Measurements from ENCODE around the gene TLX2. TPM values are rescaled to one million over a fixed set of nuclear protein-coding genes. Genes with fewer than 3 reads are reported as not detected.

The TLX2 gene
- total RNA-seq, 1 donor from 2014 or later, result not detected

DNA sequence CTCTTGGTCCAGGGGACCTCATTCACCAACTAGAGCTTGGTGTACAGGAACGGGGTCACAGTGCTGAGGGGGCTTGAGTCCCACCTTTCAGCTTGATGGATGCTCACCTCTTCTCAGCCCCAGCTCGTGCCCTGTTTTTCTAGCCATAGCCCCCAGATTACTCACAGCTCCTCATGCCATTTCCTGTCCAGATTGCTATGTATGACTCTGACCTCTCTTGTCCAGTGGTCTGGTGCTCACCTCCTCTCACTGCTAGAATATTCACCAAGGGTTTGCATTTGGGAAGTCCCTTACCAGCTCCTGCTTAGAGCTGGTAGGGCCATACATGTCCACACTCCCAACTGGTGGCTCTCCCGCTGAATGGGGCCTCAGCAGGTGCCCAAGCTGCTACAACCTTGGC is 20.7 kb upstream of the TLX2 start:
- ATAC-seq (ENCODE audit: poor library complexity) (no peak), DNase-seq (no peak)
- intact Hi-C loops (cut with DNase I), result no loop called here

DNA sequence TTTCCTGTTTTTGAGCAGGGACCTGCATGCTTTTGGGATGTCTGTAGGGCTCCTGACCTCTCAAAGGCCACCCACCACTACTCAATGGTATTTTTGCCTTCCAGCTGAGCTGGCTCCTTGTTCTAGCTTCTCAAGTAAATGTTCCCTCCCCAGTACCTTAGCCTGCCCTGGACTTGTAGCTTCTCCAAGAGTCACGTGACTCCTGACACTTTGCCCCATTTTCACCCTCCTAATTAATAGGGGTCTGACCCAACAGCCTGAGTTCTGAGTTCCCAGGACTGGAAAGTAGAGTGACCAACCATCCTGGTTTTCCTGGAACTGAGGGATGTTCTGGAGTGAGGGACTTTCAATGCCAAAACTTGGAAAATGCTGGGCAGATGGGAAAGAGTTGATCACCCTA is 18.8 kb upstream of the TLX2 start:
- ATAC-seq (ENCODE audit: poor library complexity) (no peak), DNase-seq (no peak)
- intact Hi-C loops (cut with DNase I), result no loop called here

- intact Hi-C loops (cut with DNase I), result no loop called here
- ATAC-seq (ENCODE audit: poor library complexity) (no peak), DNase-seq (no peak)
Observed at GRCh38 chr2:74496997-74497776, 17.1 kb upstream of the TLX2 start.

DNA sequence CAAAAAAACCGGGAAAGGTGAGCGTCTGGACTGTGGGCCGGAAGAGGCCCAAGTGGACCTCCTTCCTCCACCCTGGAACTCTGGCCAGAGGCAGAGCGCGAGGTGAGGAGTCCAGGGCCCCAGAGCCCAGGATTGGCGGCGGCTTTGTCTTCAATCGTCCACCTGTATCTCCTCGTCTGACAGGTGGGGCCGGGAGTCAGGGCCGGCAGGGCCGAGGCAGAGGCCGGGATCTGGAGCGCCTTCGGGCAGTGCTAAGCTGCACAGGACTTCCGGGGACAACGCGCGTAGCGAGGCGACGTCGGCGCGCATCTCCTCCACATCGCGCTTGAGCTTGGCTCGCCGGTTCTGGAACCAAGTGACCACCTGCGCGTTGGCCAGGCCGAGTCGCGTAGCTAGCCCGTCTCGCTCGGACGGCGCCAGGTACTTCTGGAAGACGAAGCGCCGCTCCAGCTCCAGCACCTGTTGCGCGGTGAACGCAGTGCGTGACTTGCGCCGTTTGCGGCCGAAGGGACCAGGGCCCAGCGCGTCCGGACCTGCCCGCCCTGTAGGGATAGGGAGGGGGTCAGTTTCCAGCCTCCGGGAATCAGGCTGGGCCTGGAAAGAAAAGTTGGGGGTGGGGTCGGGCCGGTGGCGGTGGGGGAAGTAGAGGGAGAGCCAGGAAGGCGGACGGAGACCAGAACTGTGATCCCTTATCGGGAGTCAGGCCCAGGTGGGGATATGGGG is 16.3 kb upstream of the TLX2 start:
- ATAC-seq (ENCODE audit: poor library complexity) (peak; percentile 6), DNase-seq (no peak)
- intact Hi-C loops (cut with DNase I), result no loop called here

GRCh38 chr2:74498500-74499266 is 15.6 kb upstream of the TLX2 start:
- ATAC-seq (ENCODE audit: poor library complexity), result no peak
- DNase-seq, result no peak
- intact Hi-C loops (cut with DNase I), result no loop called here

GRCh38 chr2:74499267-74499939 is 14.8 kb upstream of the TLX2 start, which contains the start of gene LBX2:
Gene LBX2, minus strand, starts transcription at chr2:74499603. Its CDS starts 66 bp downstream, at chr2:74499537.
- no peak for DNase-seq
- intact Hi-C loops (cut with DNase I), result no loop called here
- no peak for ATAC-seq (ENCODE audit: poor library complexity)

GRCh38 chr2:74499940-74500577 is 14.2 kb upstream of the TLX2 start:
- intact Hi-C loops (cut with DNase I), result loop anchor here (2.0 kb wide), 1 partner anchor 15 kb away; no protein-coding TSS in a partner anchor
- DNase-seq, result no peak
- ATAC-seq (ENCODE audit: poor library complexity), result no peak

DNA sequence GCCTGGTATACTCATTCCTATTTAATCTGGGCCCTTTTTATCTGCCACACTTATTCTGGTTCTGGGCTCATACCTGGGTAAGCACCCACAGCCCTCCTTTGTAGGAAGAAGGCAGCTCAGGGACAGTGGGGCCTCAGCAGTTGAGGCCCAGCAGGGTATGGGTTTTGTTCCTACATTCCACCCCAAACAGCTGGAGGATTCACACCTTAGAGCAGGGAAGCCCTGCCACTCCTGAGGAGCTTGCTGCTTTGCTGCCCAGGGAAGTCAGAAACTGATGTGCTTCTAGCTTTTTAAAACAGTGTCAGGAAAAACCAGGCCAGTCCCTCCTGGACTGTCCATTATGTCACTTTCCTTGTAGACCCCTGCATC is 13.7 kb upstream of the TLX2 start:
- intact Hi-C loops (cut with DNase I), result loop anchor here (2.0 kb wide), 1 partner anchor 16 kb away; no protein-coding TSS in a partner anchor
- DNase-seq (no peak), ATAC-seq (ENCODE audit: poor library complexity) (no peak)

DNA sequence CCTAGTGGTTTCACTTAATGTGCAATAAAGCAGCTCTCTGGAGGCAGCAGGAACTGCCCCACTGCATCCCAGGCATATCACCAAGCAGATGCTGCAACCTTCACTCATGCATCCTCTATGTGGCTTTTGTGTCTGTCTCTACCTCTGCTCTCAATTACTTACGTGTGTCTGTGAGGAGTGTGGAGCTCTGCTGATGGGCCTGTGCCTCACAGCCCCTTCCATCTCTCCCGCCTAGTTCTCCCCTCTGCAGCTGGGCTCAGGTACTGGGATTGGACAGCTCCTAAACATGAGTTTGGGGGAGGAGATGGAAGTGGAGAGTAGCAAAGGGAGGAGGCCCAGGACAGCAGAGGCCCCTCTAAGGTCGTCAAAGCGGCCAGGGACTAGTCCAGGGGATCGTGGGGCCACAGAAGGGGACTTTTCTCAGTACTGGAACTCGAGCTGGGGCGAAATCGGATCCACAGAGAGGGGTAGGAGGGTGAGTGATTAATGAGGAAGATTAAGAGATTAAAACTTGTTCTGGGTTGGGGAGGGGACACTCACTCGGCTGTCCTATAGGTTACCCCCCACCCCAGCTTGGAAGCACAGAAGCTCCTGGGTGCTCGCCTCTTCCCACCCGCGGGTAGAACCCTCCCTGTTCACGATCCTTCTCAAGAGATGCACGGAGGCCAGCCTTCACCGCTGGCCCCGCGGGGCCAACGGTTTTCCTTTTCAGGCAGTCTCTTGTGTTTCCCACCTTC is 12.7 kb upstream of the TLX2 start:
- DNase-seq (no peak), ATAC-seq (ENCODE audit: poor library complexity) (no peak)
- intact Hi-C loops (cut with DNase I), result loop anchor here (2.0 kb wide), 1 partner anchor 17 kb away; no protein-coding TSS in a partner anchor

DNA sequence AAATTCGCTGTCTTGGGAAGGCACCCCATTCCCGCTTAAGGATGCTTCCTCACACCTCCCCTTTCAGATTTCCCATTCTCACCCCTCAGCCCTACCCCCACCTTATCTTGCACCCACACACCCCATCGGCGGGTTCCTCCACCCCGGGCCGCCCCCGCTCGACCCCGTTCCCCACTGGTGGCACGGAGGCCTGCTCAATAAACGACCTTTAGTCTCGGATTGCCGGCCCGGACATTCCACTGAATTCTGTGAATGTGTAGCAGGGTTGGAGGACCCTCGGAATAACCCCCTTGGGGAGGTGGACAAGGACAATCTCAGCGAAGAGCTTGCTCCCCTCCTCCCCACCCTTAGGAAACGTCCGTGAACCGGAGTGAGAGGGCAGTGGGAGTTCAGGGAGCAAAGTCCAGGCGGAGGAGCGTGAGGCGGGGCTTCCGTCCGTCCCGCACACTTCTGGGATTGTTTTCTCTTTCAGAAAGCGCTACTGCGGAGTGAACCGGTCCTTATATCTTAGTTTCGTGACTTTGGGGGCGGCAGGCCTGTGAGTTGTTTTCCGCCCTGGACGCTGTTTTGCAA is 12.0 kb upstream of the TLX2 start:
- DNase-seq (no peak), ATAC-seq (ENCODE audit: poor library complexity) (peak; percentile 9)
- intact Hi-C loops (cut with DNase I), result no loop called here

GRCh38 chr2:74502720-74503505 is 11.3 kb upstream of the TLX2 start:
- peak; percentile 91 for DNase-seq
- intact Hi-C loops (cut with DNase I), result no loop called here
- ATAC-seq (ENCODE audit: poor library complexity), result peak; percentile 70

DNA sequence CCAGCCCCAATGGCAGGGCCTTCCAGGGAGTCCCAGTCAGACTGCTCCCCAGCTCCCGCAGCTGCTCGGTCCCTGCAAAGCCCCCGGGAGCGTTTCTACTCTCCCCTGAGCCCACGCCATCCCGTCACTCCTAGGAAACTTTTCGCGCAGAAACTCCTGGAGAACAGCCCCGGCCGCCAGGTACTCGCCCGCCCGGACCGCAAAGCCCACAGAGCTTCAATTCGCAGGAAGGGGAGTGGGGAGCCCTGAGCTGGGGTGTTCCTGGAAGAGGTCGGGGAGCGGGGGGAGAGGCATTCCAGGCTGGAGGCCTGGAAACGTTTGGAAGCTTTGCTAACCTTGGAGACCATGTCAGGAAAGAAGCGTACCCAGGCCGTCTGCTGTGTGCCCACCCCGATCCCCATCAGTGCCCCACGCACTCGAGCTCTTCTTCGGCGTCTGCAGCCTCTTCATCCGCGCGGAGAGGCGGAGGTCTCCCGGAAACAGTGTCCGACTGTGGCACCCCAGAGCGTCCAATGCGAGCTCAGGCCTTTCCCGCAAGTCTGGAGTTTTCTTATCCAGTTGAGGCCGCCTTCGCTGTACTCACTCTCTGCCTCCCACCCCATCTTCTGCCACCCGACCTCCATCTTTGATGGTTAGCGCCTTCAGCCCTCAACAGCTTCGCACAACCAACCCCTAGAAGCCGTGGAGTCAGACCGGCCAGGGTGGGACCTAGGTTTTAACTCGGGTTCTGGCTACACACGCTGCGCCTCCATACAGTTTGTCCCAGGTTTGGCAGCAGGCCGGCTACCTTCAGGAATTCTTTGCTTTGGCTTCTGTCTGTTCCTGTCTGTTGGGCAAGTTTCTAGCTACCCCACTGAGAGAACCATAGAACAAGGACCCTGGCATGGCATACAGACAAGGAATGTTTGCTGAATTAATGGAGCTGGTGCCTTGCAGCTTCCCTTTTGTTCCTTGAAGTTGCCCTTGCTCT is 10.5 kb upstream of the TLX2 start:
- no peak for DNase-seq
- intact Hi-C loops (cut with DNase I), result no loop called here
- no peak for ATAC-seq (ENCODE audit: poor library complexity)

- ATAC-seq (ENCODE audit: poor library complexity), result no peak
- intact Hi-C loops (cut with DNase I), result no loop called here
- no peak for DNase-seq
Observed at GRCh38 chr2:74504591-74504990, 9.7 kb upstream of the TLX2 start.

GRCh38 chr2:74505448-74506246 is 8.6 kb upstream of the TLX2 start:
- DNase-seq, result no peak
- no peak for ATAC-seq (ENCODE audit: poor library complexity)
- intact Hi-C loops (cut with DNase I), result no loop called here
